Measurements from ENCODE around the gene NPB. TPM values are rescaled to one million over a fixed set of nuclear protein-coding genes. Genes with fewer than 3 reads are reported as not detected.

Gene NPB
- total and polyA plus RNA-seq, 12 donors: 0.07 to 2.5 (median 0.35) TPM; not detected in 4

GRCh38 chr17:81885454-81885853 is 16.6 kb upstream of the NPB start:
- WGBS, 4 donors: 80 to 88% (median 86%) methylated on average over 10 of the region's 10 CpGs
- intact Hi-C loops (cut with DNase I): no loop called here
- H3K9me3 ChIP-seq (replicated peaks in 1 of 3): no peaks in the 10 kb centered on the region

GRCh38 chr17:81885869-81886548 is 16.0 kb upstream of the NPB start:
- no peaks in the 10 kb centered on the region for H3K9me3 ChIP-seq (replicated peaks in 1 of 3)
- H3K27ac ChIP-seq: peak overlapping the region; percentile 11 to 87 (median 73)
- no peaks in the 10 kb centered on the region for H3K27me3 ChIP-seq
- 45 to 66% (median 50%) methylated on average over 3 to 11 of the region's 11 CpGs for WGBS, 4 donors
- peaks cover 0 to 46% of the 10 kb centered on the region in 2 donors for H3K36me3 ChIP-seq (replicated peaks in 1 of 2)
- DNase-seq: peak; percentile 85 to 95 (median 94)
- no peak for TF ChIP-seq CTCF (IDR thresholded peaks at IDR 0.05)
- peak in 1 of 2 donors; percentile 33 for TF ChIP-seq POLR2A (IDR thresholded peaks at IDR 0.05)
- no peak overlapping the region for H3K4me3 ChIP-seq
- H3K4me1 ChIP-seq (replicated peaks in 1 of 2): peaks cover 16 to 25% of the 10 kb centered on the region in 2 donors
- intact Hi-C loops (cut with DNase I): no loop called here

More at GRCh38 chr17:81885454-81885853, 16.6 kb upstream of the NPB start:
- H3K4me3 ChIP-seq: no peak overlapping the region
- peaks cover 14 to 21% of the 10 kb centered on the region in 2 donors for H3K4me1 ChIP-seq (replicated peaks in 1 of 2)
- H3K36me3 ChIP-seq (replicated peaks in 1 of 2): peaks cover 0 to 46% of the 10 kb centered on the region in 2 donors
- H3K27ac ChIP-seq: peak overlapping the region; percentile 11 to 87 (median 73)
- no peak for DNase-seq
- no peak for TF ChIP-seq CTCF (IDR thresholded peaks at IDR 0.05)
- TF ChIP-seq POLR2A (IDR thresholded peaks at IDR 0.05): no peak
- no peaks in the 10 kb centered on the region for H3K27me3 ChIP-seq

GRCh38 chr17:81888105-81888987 is 13.7 kb upstream of the NPB start:
- no peak for DNase-seq
- Histone ChIP-seq H3K4me3 (no peak overlapping the region), H3K36me3 (replicated peaks in 1 of 2) (peaks cover 0 to 46% of the 10 kb centered on the region in 2 donors), H3K27me3 (no peaks in the 10 kb centered on the region), H3K4me1 (replicated peaks in 1 of 2) (peaks cover 25 to 36% of the 10 kb centered on the region in 2 donors), H3K27ac (no peak overlapping the region), H3K9me3 (replicated peaks in 1 of 3) (no peaks in the 10 kb centered on the region)
- WGBS, 4 donors: 92 to 95% (median 94%) methylated on average over 39 to 44 of the region's 44 CpGs
- intact Hi-C loops (cut with DNase I): no loop called here
- TF ChIP-seq CTCF (IDR thresholded peaks at IDR 0.05): no peak
- TF ChIP-seq POLR2A (IDR thresholded peaks at IDR 0.05): no peak

GRCh38 chr17:81888988-81889595 is 12.9 kb upstream of the NPB start:
- Histone ChIP-seq H3K27ac (no peak overlapping the region), H3K9me3 (replicated peaks in 1 of 3) (no peaks in the 10 kb centered on the region), H3K4me3 (no peak overlapping the region), H3K4me1 (replicated peaks in 1 of 2) (peaks cover 25 to 36% of the 10 kb centered on the region in 2 donors), H3K27me3 (no peaks in the 10 kb centered on the region), H3K36me3 (replicated peaks in 1 of 2) (peaks cover 0 to 47% of the 10 kb centered on the region in 2 donors)
- intact Hi-C loops (cut with DNase I): no loop called here
- WGBS, 4 donors: 91 to 95% (median 93%) methylated on average over 16 of the region's 16 CpGs
- DNase-seq: no peak
- TF ChIP-seq POLR2A (IDR thresholded peaks at IDR 0.05) (no peak), CTCF (IDR thresholded peaks at IDR 0.05) (no peak)

Measured in adrenal gland (tissue), 12 donors.